Psoas muscle (tissue), 8 donors: Measurements from ENCODE around the gene CCDC63. TPM values are rescaled to one million over a fixed set of nuclear protein-coding genes. Genes with fewer than 3 reads are reported as not detected.

ENCODE experiments used
- ATAC-seq, 4 donors: fragments of 200-7000 bp; cut with Tn5 transposase; one replicate each; pipeline ENCODE4 v1.9.1; 2020; ENCODE audit warnings: moderate library complexity in 3 of 4, mild to moderate bottlenecking in 2 of 4
- DNase-seq, 2 donors: peaks; one replicate each; pipeline ENCODE4 v3.0.0-alpha.2; 2020
- H3K27ac ChIP-seq: fragments of 200-600 bp; one replicate; pipeline ENCODE4 v1.8.0; 2022
- H3K27me3 ChIP-seq, 3 donors: fragments of 200-600 bp in 1 of 3; one replicate each; pipeline versions ENCODE4 v1.6.1 to v1.8.0; 2013 to 2022; ENCODE audit warnings: low read length in 2 of 3, mild to moderate bottlenecking in 2 of 3, moderate library complexity in 1 of 3; ENCODE audit not compliant: insufficient read depth in 3 of 3
- H3K36me3 ChIP-seq, 2 donors: fragments of 200-600 bp in 1 of 2; one replicate each; pipeline versions ENCODE4 v1.6.1 to v1.8.0; 2013 to 2022; ENCODE audit warnings: low read depth in 1 of 2, mild to moderate bottlenecking in 1 of 2, moderate library complexity in 1 of 2; ENCODE audit not compliant: insufficient read depth in 1 of 2
- H3K4me1 ChIP-seq: fragments of 200-600 bp; one replicate; pipeline ENCODE4 v1.8.0; 2022
- H3K4me3 ChIP-seq: fragments of 200-600 bp; one replicate; pipeline ENCODE4 v1.8.0; 2022; ENCODE audit warnings: mild to moderate bottlenecking
- H3K9me3 ChIP-seq: fragments of 200-600 bp; one replicate; pipeline ENCODE4 v1.8.0; 2022
- CTCF ChIP-seq: fragments of 200-600 bp; IDR thresholded peaks from one replicate; pipeline ENCODE4 v1.8.0; 2022; ENCODE audit warnings: antibody characterized with exemption
- WGBS, 3 donors: extraction: QIAGEN DNeasy Blood & Tissue Kit; methylation state at CpG; one replicate each; pipeline versions ENCODE4 v1.1.6 to v1.1.7; 2013; 5-methylcytosine and 5-hydroxymethylcytosine counted together
- intact Hi-C, 2 donors: fragments of 100-400 bp; cut with DNase I; formaldehyde crosslinking; loops; one replicate each; pipeline versions ENCODE4 v1.11.0 to v1.14.2; 2022
- polyA plus RNA-seq, 3 donors: library from polyadenylated mRNA; stranded (reverse); fragments of 200-250 nt; gene quantifications; one replicate each; pipeline ENCODE4 v1.2.3, GENCODE V29; 2013
- total RNA-seq, 4 donors: library from RNA; stranded (reverse); fragmentation: NEBNext Ultra II Directional in 2 of 4; extraction: Animal tissue kit (Norgen Biotek cat#: 25700) in 2 of 4; gene quantifications; one replicate each; pipeline versions ENCODE4 v1.2.1 to v1.2.4, GENCODE V29; 2021 to 2023
- donor health status: healthy with polysubstance abuse.
- donor health status: DM: no; HTN: no; CAD: no; lungs with moderate emphysema.
- donor health status: Bipolar disorder and iron deficiency.
- donor health status: healthy.
- donor health status: DM: yes; HTN: yes; CAD: no.
- donor health status: DM: no; HTN: no; CAD: no.
- donor health status: DM: no; HTN: no; CAD: no.
- donor health status: DM: yes; HTN: yes; CAD: no.

Gene CCDC63
- total and polyA plus RNA-seq, 7 donors = not detected

- no peak for TF ChIP-seq CTCF
- DNase-seq = no peak
- H3K27ac ChIP-seq = no peak overlapping the region
- no peak overlapping the region for H3K4me3 ChIP-seq
- ATAC-seq = no peak
- H3K9me3 ChIP-seq = no peaks in the 10 kb centered on the region
- intact Hi-C loops = no loop called here
- WGBS, 3 donors = 94 to 97% (median 95%) methylated on average over 4 of the region's 4 CpGs
- peaks cover 4% of the 10 kb centered on the region for H3K4me1 ChIP-seq
- peaks cover 0 to 4% of the 10 kb centered on the region in 2 donors for H3K36me3 ChIP-seq
- peaks cover 0 to 1% (median 0%) of the 10 kb centered on the region in 3 donors for H3K27me3 ChIP-seq
These were observed 76.4 kb downstream of the CCDC63 start for GRCh38 chr12:110923192-110923591.

- Histone ChIP-seq H3K36me3 (no peaks in the 10 kb centered on the region), H3K4me1 (peaks cover 4% of the 10 kb centered on the region), H3K27ac (no peak overlapping the region), H3K27me3 (peaks cover 0 to 1% (median 0%) of the 10 kb centered on the region in 3 donors), H3K9me3 (no peaks in the 10 kb centered on the region), H3K4me3 (no peak overlapping the region)
- ATAC-seq (no peak), DNase-seq (no peak)
- no peak for TF ChIP-seq CTCF
- 91 to 94% (median 91%) methylated on average over 9 of the region's 9 CpGs for WGBS, 3 donors
- intact Hi-C loops = no loop called here
These were observed 77.0 kb downstream of the CCDC63 start for GRCh38 chr12:110923692-110924334.

- Histone ChIP-seq H3K9me3 (no peaks in the 10 kb centered on the region), H3K4me3 (no peak overlapping the region), H3K4me1 (no peaks in the 10 kb centered on the region), H3K27ac (peak overlapping the region; percentile 75), H3K27me3 (no peaks in the 10 kb centered on the region), H3K36me3 (no peaks in the 10 kb centered on the region)
- TF ChIP-seq CTCF = no peak
- 26 to 36% (median 30%) methylated on average over 6 of the region's 6 CpGs for WGBS, 3 donors
- ATAC-seq (no peak), DNase-seq (no peak)
- intact Hi-C loops = no loop called here
These were observed 80.8 kb downstream of the CCDC63 start for GRCh38 chr12:110927546-110927945.

GRCh38 chr12:110928700-110929099 is 81.9 kb downstream of the CCDC63 start:
- no peaks in the 10 kb centered on the region for H3K36me3 ChIP-seq
- no peak overlapping the region for H3K4me3 ChIP-seq
- DNase-seq (peak in 1 of 2 donors; percentile 56), ATAC-seq (peak; percentile 34 to 50 (median 46))
- no peaks in the 10 kb centered on the region for H3K27me3 ChIP-seq
- intact Hi-C loops = no loop called here
- H3K4me1 ChIP-seq = no peaks in the 10 kb centered on the region
- TF ChIP-seq CTCF = no peak
- H3K9me3 ChIP-seq = no peaks in the 10 kb centered on the region
- H3K27ac ChIP-seq = peak overlapping the region; percentile 75
- 44 to 54% (median 51%) methylated on average over 7 of the region's 7 CpGs for WGBS, 3 donors

GRCh38 chr12:110929818-110930217 is 83.0 kb downstream of the CCDC63 start:
- Histone ChIP-seq H3K36me3 (no peaks in the 10 kb centered on the region), H3K27ac (peak overlapping the region; percentile 75), H3K9me3 (no peaks in the 10 kb centered on the region), H3K27me3 (no peaks in the 10 kb centered on the region), H3K4me1 (no peaks in the 10 kb centered on the region), H3K4me3 (no peak overlapping the region)
- no peak for DNase-seq
- 66 to 88% (median 75%) methylated on average over 1 of the region's 1 CpG for WGBS, 3 donors
- intact Hi-C loops = loop anchor here in 1 of 2 donors (10.0 kb wide), 1 partner anchor 245 kb away; no protein-coding TSS in a partner anchor
- TF ChIP-seq CTCF = no peak
- no peak for ATAC-seq
